Cardiac fibroblast (primary cell): Measurements from ENCODE around the gene CBX6.

Experiments
- DNase-seq, 2 donors: peaks; one replicate each; pipeline versions ENCODE4 v3.0.0 to v3.0.0-alpha.2; 2010; ENCODE audit warnings: low read depth in 2 of 2
- H3K4me3 ChIP-seq, 2 donors: replicated peaks in 1 of 2; 1 replicate in 1 of 2; 2 replicates in 1 of 2; pipeline ENCODE4 v1.5.1; 2011; ENCODE audit warnings: low read depth in 2 of 2, low read length in 2 of 2, mild to moderate bottlenecking in 2 of 2, moderate library complexity in 1 of 2
- TF ChIP-seq, protein P1 (sequence below): IDR thresholded peaks from one replicate; pipeline ENCODE4 v1.5.1; 2011; ENCODE audit warnings: low read depth, mild to moderate bottlenecking, low read length, inconsistent platforms

CBX6 gene

GRCh38 chr22:38833061-38833460 is 39.0 kb downstream of the CBX6 start:
- H3K4me3 ChIP-seq = no peak overlapping the region
- TF ChIP-seq, protein P1, sequence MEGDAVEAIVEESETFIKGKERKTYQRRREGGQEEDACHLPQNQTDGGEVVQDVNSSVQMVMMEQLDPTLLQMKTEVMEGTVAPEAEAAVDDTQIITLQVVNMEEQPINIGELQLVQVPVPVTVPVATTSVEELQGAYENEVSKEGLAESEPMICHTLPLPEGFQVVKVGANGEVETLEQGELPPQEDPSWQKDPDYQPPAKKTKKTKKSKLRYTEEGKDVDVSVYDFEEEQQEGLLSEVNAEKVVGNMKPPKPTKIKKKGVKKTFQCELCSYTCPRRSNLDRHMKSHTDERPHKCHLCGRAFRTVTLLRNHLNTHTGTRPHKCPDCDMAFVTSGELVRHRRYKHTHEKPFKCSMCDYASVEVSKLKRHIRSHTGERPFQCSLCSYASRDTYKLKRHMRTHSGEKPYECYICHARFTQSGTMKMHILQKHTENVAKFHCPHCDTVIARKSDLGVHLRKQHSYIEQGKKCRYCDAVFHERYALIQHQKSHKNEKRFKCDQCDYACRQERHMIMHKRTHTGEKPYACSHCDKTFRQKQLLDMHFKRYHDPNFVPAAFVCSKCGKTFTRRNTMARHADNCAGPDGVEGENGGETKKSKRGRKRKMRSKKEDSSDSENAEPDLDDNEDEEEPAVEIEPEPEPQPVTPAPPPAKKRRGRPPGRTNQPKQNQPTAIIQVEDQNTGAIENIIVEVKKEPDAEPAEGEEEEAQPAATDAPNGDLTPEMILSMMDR = no peak
- no peak for DNase-seq

GRCh38 chr22:38832005-38832978 is 39.7 kb downstream of the CBX6 start:
- no peak for DNase-seq
- no peak overlapping the region for H3K4me3 ChIP-seq
- TF ChIP-seq, protein P1 = no peak

- no peak overlapping the region for H3K4me3 ChIP-seq
- peak; percentile 66 to 84 for DNase-seq
- TF ChIP-seq, protein P1 = no peak
These were observed 40.7 kb downstream of the CBX6 start for GRCh38 chr22:38831166-38831945.

DNA sequence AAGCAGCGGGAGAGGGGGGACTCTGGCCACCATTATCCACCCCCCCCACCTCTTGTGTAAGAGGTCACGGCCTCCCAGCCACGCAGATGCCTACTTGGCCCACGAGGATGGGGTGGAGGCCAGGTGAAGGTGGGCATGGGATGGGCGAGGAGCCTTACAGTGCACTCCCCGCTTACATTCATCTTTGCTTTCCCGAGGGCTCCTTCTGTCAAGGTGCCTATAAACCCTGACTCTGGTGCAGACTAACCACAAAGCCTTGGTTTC is 41.2 kb downstream of the CBX6 start:
- H3K4me3 ChIP-seq = no peak overlapping the region
- DNase-seq = no peak
- TF ChIP-seq, protein P1 = no peak

GRCh38 chr22:38830026-38830844 is 41.8 kb downstream of the CBX6 start:
- H3K4me3 ChIP-seq = no peak overlapping the region
- TF ChIP-seq, protein P1 = no peak
- no peak for DNase-seq

DNA sequence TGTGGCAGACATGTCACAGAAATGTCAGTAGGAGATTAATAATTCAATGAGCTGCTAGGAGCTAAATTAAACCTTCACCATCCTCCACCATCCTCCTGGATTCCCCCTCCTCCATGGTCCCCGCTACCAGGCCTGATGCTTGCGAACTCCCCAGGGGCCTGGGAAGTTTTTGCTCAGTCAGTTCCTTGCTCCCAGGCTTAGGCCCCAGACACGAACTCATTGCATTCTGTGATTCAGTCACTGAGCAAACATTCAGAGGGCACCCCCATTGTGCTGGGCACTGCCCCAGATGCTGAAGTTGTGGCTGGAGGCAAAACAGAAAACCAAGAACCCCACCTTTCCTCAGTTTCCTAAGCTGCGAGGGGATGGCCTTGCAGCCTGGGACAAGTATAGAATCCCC is 42.5 kb downstream of the CBX6 start:
- TF ChIP-seq, protein P1 = no peak
- DNase-seq = no peak

More for the DNA sequence above, 42.5 kb downstream of the CBX6 start:
- no peak overlapping the region for H3K4me3 ChIP-seq
